Liver (tissue), 9 donors: ENCODE results near the gene NCDN. TPM values are rescaled to one million over a fixed set of nuclear protein-coding genes. Genes with fewer than 3 reads are reported as not detected.

Experiments
- DNase-seq: peaks from one replicate; pipeline ENCODE4 v3.0.0-alpha.2; 2017; ENCODE audit warnings: low spot score
- H3K27ac ChIP-seq, 2 donors: one replicate each; pipeline ENCODE4 v1.7.0; 2013; ENCODE audit warnings: inconsistent platforms in 2 of 2, low read length in 2 of 2, control low read depth in 1 of 2, low read depth in 1 of 2, mild to moderate bottlenecking in 1 of 2
- H3K27me3 ChIP-seq, 4 donors: one replicate each; pipeline versions ENCODE4 v1.6.1 to v1.7.0; 2013; ENCODE audit warnings: low read length in 3 of 4, inconsistent platforms in 1 of 4, mild to moderate bottlenecking in 1 of 4, moderate library complexity in 1 of 4; ENCODE audit not compliant: control insufficient read depth in 4 of 4, insufficient read depth in 4 of 4
- H3K36me3 ChIP-seq, 4 donors: one replicate each; pipeline versions ENCODE4 v1.6.1 to v1.7.0; 2013; ENCODE audit warnings: low read length in 3 of 4, mild to moderate bottlenecking in 3 of 4, low read depth in 1 of 4, moderate library complexity in 1 of 4; ENCODE audit not compliant: control insufficient read depth in 4 of 4, insufficient read depth in 3 of 4
- H3K4me1 ChIP-seq, 4 donors: one replicate each; pipeline versions ENCODE4 v1.6.1 to v1.7.0; 2013; ENCODE audit warnings: low read length in 3 of 4, mild to moderate bottlenecking in 3 of 4, moderate library complexity in 1 of 4; ENCODE audit not compliant: control insufficient read depth in 4 of 4, insufficient read depth in 4 of 4
- H3K4me3 ChIP-seq, 3 donors: one replicate each; pipeline versions ENCODE4 v1.6.1 to v1.7.0; 2013; ENCODE audit warnings: low read length in 3 of 3, control low read depth in 1 of 3, low read depth in 1 of 3, mild to moderate bottlenecking in 1 of 3
- H3K9ac ChIP-seq, 2 donors: one replicate each; pipeline ENCODE4 v1.7.0; 2013; ENCODE audit warnings: low read length in 2 of 2, mild to moderate bottlenecking in 2 of 2, moderate library complexity in 2 of 2, control low read depth in 1 of 2, low read depth in 1 of 2
- H3K9me3 ChIP-seq, 4 donors: one replicate each; pipeline versions ENCODE4 v1.6.1 to v1.7.0; 2013; ENCODE audit warnings: low read length in 3 of 4; ENCODE audit not compliant: control insufficient read depth in 4 of 4
- EGR1 ChIP-seq, 2 donors: IDR thresholded peaks; 2 replicates each; pipeline ENCODE4 v1.6.1; 2016 to 2018; ENCODE audit warnings: antibody characterized with exemption in 2 of 2, low read depth in 2 of 2
- FOXA1 ChIP-seq: IDR thresholded peaks from 2 replicates; pipeline ENCODE4 v1.6.1; 2016; ENCODE audit warnings: antibody characterized with exemption
- FOXA2 ChIP-seq: IDR thresholded peaks from 2 replicates; pipeline ENCODE4 v1.6.1; 2016; ENCODE audit warnings: antibody characterized with exemption
- HNF4A ChIP-seq, 2 donors: conservative IDR thresholded peaks; 2 replicates each; pipeline ENCODE4 v1.6.1; 2016; ENCODE audit warnings: antibody characterized with exemption in 2 of 2, mild to moderate bottlenecking in 2 of 2
- HNF4G ChIP-seq: IDR thresholded peaks from 2 replicates; pipeline ENCODE4 v1.6.1; 2016; ENCODE audit warnings: antibody characterized with exemption
- JUND ChIP-seq, 2 donors: IDR thresholded peaks; 2 replicates each; pipeline ENCODE4 v1.6.1; 2016; ENCODE audit warnings: antibody characterized with exemption in 2 of 2
- NR2F2 ChIP-seq: IDR thresholded peaks from 2 replicates; pipeline ENCODE4 v1.6.1; 2016; ENCODE audit warnings: antibody characterized with exemption
- RAD21 ChIP-seq, 2 donors: IDR thresholded peaks; 2 replicates each; pipeline ENCODE4 v1.6.1; 2016; ENCODE audit warnings: antibody characterized with exemption in 2 of 2, mild to moderate bottlenecking in 2 of 2
- RXRA ChIP-seq, 2 donors: IDR thresholded peaks; 2 replicates each; pipeline ENCODE4 v1.6.1; 2017 to 2018; ENCODE audit warnings: antibody characterized with exemption in 2 of 2, mild to moderate bottlenecking in 1 of 2
- SP1 ChIP-seq: IDR thresholded peaks from 2 replicates; pipeline ENCODE4 v1.6.1; 2018; ENCODE audit warnings: antibody characterized with exemption, mild to moderate bottlenecking
- TAF1 ChIP-seq: conservative IDR thresholded peaks from 2 replicates; pipeline ENCODE4 v1.6.1; 2016; ENCODE audit warnings: antibody characterized with exemption, mild to moderate bottlenecking
- YY1 ChIP-seq: IDR thresholded peaks from 2 replicates; pipeline ENCODE4 v1.6.1; 2016; ENCODE audit warnings: antibody characterized with exemption, mild to moderate bottlenecking
- WGBS: extraction: QIAGEN DNeasy Blood & Tissue Kit; methylation state at CpG from one replicate; pipeline ENCODE4 v1.1.7; 2013; 5-methylcytosine and 5-hydroxymethylcytosine counted together
- polyA plus RNA-seq, 2 donors: library from polyadenylated mRNA; stranded (reverse) in 1 of 2; unstranded in 1 of 2; fragments of 200-250 nt in 1 of 2; fragments of >200 nt in 1 of 2; fragmentation: Nextera tagmentation in 1 of 2; extraction: Ambion mirVana in 1 of 2; gene quantifications; one replicate each; pipeline versions ENCODE4 v1.2.1 to v1.2.3, GENCODE V29; 2013 to 2015
- total RNA-seq, 2 donors: library from RNA; depleted of rRNA; stranded (reverse); fragments of >200 nt; gene quantifications; one replicate each; pipeline ENCODE4 v1.2.3, GENCODE V29; 2014
- TF ChIP-seq, protein P1 (sequence below): IDR thresholded peaks from 2 replicates; pipeline ENCODE4 v1.6.1; 2016; ENCODE audit warnings: antibody characterized with exemption
- TF ChIP-seq, protein P2 (sequence below): IDR thresholded peaks from 2 replicates; pipeline ENCODE4 v1.6.1; 2016; ENCODE audit warnings: antibody characterized with exemption
- TF ChIP-seq, protein P3 (sequence below): fragments of 150-350 bp; IDR thresholded peaks from 2 replicates; pipeline ENCODE4 v1.5.1; 2017; ENCODE audit warnings: improper control_type of control experiment, low read depth, low read length; ENCODE audit not compliant: missing input control
- TF ChIP-seq, protein P4 (sequence below): IDR thresholded peaks from 2 replicates; pipeline ENCODE4 v1.6.1; 2016; ENCODE audit warnings: antibody characterized with exemption, mild to moderate bottlenecking
- TF ChIP-seq, protein P5 (sequence below): IDR thresholded peaks from 2 replicates; pipeline ENCODE4 v1.6.1; 2016; ENCODE audit warnings: antibody characterized with exemption
- donor health status: healthy.
- donor health status: healthy.
- donor health status: healthy.
- donor health status: healthy.
- donor health status: healthy.

Gene NCDN
- total and polyA plus RNA-seq, 4 donors: 2.7 to 7.9 (median 5.6) TPM

DNA sequence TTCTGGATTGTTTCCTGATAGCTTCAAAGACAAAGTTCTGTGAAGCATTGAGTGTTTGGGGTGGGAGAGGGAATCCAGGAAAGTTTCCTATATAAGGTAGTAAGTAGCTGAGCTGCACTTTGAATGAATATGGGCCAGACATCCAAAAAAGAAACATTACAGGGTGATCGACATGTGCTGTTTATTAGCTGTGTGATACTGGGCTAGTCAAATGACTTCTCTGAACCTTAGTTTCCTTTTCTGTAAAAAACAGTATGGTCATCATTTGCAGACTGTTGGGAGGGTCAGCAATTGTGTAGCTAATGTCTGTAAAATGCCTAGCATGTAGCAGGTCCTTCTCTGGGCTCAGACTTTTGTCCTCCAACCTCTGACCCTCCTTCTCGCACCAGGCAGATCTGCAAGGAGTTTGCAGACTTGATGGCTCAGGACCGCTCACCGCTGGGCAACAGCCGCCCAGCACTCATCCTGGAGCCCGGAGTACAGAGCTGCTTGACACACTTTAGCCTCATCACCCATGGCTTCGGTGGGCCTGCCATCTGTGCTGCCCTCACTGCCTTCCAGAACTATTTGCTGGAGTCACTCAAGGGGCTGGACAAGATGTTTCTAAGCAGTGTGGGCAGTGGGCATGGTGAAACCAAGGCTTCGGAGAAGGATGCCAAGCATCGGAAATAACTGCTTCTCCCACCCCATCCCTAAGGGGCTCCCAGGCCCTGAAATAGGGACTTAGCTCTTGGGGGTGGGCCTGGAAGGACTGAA lies 36.6 kb downstream of the NCDN start:
- no peak overlapping the region for H3K4me3 ChIP-seq
- H3K9me3 ChIP-seq: no peaks in the 10 kb centered on the region
- 95% methylated on average over 9 of the region's 9 CpGs for WGBS
- H3K4me1 ChIP-seq: no peaks in the 10 kb centered on the region
- no peak for DNase-seq
- H3K36me3 ChIP-seq: peaks cover 0 to 1% (median under 1%) of the 10 kb centered on the region in 4 donors
- TF ChIP-seq, protein P1, sequence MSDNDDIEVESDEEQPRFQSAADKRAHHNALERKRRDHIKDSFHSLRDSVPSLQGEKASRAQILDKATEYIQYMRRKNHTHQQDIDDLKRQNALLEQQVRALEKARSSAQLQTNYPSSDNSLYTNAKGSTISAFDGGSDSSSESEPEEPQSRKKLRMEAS: no peak
- TF ChIP-seq FOXA1: no peak
- TF ChIP-seq, protein P2, sequence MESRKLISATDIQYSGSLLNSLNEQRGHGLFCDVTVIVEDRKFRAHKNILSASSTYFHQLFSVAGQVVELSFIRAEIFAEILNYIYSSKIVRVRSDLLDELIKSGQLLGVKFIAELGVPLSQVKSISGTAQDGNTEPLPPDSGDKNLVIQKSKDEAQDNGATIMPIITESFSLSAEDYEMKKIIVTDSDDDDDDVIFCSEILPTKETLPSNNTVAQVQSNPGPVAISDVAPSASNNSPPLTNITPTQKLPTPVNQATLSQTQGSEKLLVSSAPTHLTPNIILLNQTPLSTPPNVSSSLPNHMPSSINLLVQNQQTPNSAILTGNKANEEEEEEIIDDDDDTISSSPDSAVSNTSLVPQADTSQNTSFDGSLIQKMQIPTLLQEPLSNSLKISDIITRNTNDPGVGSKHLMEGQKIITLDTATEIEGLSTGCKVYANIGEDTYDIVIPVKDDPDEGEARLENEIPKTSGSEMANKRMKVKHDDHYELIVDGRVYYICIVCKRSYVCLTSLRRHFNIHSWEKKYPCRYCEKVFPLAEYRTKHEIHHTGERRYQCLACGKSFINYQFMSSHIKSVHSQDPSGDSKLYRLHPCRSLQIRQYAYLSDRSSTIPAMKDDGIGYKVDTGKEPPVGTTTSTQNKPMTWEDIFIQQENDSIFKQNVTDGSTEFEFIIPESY: no peak
- no peak for TF ChIP-seq YY1
- TF ChIP-seq, protein P3, sequence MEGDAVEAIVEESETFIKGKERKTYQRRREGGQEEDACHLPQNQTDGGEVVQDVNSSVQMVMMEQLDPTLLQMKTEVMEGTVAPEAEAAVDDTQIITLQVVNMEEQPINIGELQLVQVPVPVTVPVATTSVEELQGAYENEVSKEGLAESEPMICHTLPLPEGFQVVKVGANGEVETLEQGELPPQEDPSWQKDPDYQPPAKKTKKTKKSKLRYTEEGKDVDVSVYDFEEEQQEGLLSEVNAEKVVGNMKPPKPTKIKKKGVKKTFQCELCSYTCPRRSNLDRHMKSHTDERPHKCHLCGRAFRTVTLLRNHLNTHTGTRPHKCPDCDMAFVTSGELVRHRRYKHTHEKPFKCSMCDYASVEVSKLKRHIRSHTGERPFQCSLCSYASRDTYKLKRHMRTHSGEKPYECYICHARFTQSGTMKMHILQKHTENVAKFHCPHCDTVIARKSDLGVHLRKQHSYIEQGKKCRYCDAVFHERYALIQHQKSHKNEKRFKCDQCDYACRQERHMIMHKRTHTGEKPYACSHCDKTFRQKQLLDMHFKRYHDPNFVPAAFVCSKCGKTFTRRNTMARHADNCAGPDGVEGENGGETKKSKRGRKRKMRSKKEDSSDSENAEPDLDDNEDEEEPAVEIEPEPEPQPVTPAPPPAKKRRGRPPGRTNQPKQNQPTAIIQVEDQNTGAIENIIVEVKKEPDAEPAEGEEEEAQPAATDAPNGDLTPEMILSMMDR: no peak
- no peak for TF ChIP-seq TAF1
- TF ChIP-seq FOXA2: no peak
- no peak for TF ChIP-seq RXRA (IDR thresholded peaks at IDR 0.05)
- TF ChIP-seq NR2F2: no peak
- TF ChIP-seq HNF4G: no peak
- TF ChIP-seq HNF4A (conservative IDR thresholded peaks at IDR 0.05): no peak
- no peak for TF ChIP-seq SP1
- TF ChIP-seq, protein P4, sequence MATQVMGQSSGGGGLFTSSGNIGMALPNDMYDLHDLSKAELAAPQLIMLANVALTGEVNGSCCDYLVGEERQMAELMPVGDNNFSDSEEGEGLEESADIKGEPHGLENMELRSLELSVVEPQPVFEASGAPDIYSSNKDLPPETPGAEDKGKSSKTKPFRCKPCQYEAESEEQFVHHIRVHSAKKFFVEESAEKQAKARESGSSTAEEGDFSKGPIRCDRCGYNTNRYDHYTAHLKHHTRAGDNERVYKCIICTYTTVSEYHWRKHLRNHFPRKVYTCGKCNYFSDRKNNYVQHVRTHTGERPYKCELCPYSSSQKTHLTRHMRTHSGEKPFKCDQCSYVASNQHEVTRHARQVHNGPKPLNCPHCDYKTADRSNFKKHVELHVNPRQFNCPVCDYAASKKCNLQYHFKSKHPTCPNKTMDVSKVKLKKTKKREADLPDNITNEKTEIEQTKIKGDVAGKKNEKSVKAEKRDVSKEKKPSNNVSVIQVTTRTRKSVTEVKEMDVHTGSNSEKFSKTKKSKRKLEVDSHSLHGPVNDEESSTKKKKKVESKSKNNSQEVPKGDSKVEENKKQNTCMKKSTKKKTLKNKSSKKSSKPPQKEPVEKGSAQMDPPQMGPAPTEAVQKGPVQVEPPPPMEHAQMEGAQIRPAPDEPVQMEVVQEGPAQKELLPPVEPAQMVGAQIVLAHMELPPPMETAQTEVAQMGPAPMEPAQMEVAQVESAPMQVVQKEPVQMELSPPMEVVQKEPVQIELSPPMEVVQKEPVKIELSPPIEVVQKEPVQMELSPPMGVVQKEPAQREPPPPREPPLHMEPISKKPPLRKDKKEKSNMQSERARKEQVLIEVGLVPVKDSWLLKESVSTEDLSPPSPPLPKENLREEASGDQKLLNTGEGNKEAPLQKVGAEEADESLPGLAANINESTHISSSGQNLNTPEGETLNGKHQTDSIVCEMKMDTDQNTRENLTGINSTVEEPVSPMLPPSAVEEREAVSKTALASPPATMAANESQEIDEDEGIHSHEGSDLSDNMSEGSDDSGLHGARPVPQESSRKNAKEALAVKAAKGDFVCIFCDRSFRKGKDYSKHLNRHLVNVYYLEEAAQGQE: no peak
- TF ChIP-seq RAD21 (IDR thresholded peaks at IDR 0.05): no peak
- no peaks in the 10 kb centered on the region for H3K27me3 ChIP-seq
- no peak overlapping the region for H3K27ac ChIP-seq
- no peak overlapping the region for H3K9ac ChIP-seq

DNA sequence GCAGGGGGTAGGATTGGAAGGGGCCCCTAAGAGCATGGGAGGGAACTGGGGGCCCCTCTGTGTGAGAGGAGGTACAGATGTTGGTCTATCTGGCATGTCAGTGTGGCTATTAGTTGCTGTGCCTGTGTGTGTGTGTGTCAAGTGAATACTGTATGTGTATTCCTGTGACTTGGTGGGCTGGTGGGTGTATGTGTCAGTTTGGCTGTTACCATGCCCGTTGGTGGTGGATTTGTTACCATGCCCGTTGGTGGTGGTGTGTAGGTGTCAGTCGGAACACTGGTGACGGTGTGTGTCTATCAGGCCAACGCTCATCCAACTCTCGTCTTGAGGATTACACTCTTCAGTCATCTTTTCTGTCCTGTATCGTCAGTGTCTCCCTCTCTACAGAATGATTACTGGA lies 38.1 kb downstream of the NCDN start:
- Histone ChIP-seq H3K36me3 (peaks cover 0 to 11% (median 2%) of the 10 kb centered on the region in 4 donors), H3K27ac (no peak overlapping the region), H3K9ac (no peak overlapping the region), H3K4me3 (no peak overlapping the region), H3K9me3 (no peaks in the 10 kb centered on the region), H3K4me1 (no peaks in the 10 kb centered on the region), H3K27me3 (no peaks in the 10 kb centered on the region)
- no peak for TF ChIP-seq FOXA1
- no peak for TF ChIP-seq RXRA (IDR thresholded peaks at IDR 0.05)
- no peak for TF ChIP-seq HNF4G
- TF ChIP-seq, protein P1: no peak
- TF ChIP-seq, protein P4: no peak
- TF ChIP-seq, protein P5, sequence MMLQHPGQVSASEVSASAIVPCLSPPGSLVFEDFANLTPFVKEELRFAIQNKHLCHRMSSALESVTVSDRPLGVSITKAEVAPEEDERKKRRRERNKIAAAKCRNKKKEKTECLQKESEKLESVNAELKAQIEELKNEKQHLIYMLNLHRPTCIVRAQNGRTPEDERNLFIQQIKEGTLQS: no peak
- TF ChIP-seq, protein P3: no peak
- no peak for TF ChIP-seq TAF1
- TF ChIP-seq YY1: no peak
- TF ChIP-seq NR2F2: no peak
- TF ChIP-seq SP1: no peak
- TF ChIP-seq JUND (IDR thresholded peaks at IDR 0.05): no peak
- TF ChIP-seq EGR1 (IDR thresholded peaks at IDR 0.05; ENCODE audit: low read depth in 2 of 2): no peak
- no peak for DNase-seq
- 94% methylated on average over 7 of the region's 7 CpGs for WGBS
